GM12801 (cell line): ENCODE measurements around the gene ACAP3.

Experiments used
- CTCF ChIP-seq: IDR thresholded peaks from one replicate; pipeline ENCODE4 v1.5.1; 2011; ENCODE audit warnings: control low read depth; ENCODE audit not compliant: insufficient read length; ENCODE audit errors: extremely low read depth

The ACAP3 gene

GRCh38 chr1:1270813-1271212 is 36.9 kb downstream of the ACAP3 start:
- no peak for TF ChIP-seq CTCF

- no peak for TF ChIP-seq CTCF
Measured at GRCh38 chr1:1268284-1268682, 39.4 kb downstream of the ACAP3 start.

GRCh38 chr1:1267488-1268283 is 40.0 kb downstream of the ACAP3 start:
- TF ChIP-seq CTCF = no peak

- no peak for TF ChIP-seq CTCF
Measured at GRCh38 chr1:1264868-1265272, 42.9 kb downstream of the ACAP3 start.

GRCh38 chr1:1264026-1264425 is 43.7 kb downstream of the ACAP3 start:
- no peak for TF ChIP-seq CTCF

GRCh38 chr1:1262758-1263157 is 45.0 kb downstream of the ACAP3 start:
- TF ChIP-seq CTCF = no peak

- no peak for TF ChIP-seq CTCF
Measured at GRCh38 chr1:1262071-1262470, 45.7 kb downstream of the ACAP3 start.
